ENCODE results near the gene PARP9.

- TF ChIP-seq CTCF (IDR thresholded peaks at IDR 0.05) (no peak), POLR2A (IDR thresholded peaks at IDR 0.05) (no peak), POLR2AphosphoS5 (IDR thresholded peaks at IDR 0.05) (no peak), EP300 (IDR thresholded peaks at IDR 0.05; ENCODE audit: low read depth) (no peak)
These were observed 25.1 kb downstream of the PARP9 start for GRCh38 chr3:122538956-122539490.
